PC-3 (cell line): ENCODE data around the gene PRELID2. TPM values are rescaled to one million over a fixed set of nuclear protein-coding genes. Genes with fewer than 3 reads are reported as not detected.
"Not testable (repeated sequence)": the region's sequence is repeated elsewhere in the genome, so short reads cannot be mapped to it uniquely, and the experiment has no call there.

Experiments
- ATAC-seq: fragments of 200-7000 bp; cut with Tn5 transposase; 2 replicates; pipeline ENCODE4 v1.9.1; 2020; ENCODE audit warnings: mild to moderate bottlenecking, moderate library complexity
- BruUV-seq: library from RNA; stranded (reverse); fragments of 400-500 nt; replicated peaks from 2 replicates; lab custom pipeline; 2021; lab: Mats Ljungman, UMichigan
- CTCF ChIA-PET: fragments of 300-600 bp; sonication (Branson Sonifier 250); formaldehyde crosslinking; loops from one replicate; lab custom pipeline; 2022; ENCODE audit warnings: antibody characterized with exemption; lab: Charles Lee
- POLR2A ChIA-PET: fragments of 300-600 bp; sonication (Branson Sonifier 250); formaldehyde crosslinking; loops from one replicate; lab custom pipeline; 2022; ENCODE audit warnings: antibody characterized with exemption; ENCODE audit not compliant: unreplicated experiment; lab: Charles Lee
- DNase-seq: peaks from one replicate; pipeline ENCODE4 v3.0.0-alpha.2; 2015
- H2AFZ ChIP-seq: fragments of 300-600 bp; sonication (generic); 2 replicates; pipeline ENCODE4 v1.6.0; 2016; ENCODE audit warnings: antibody characterized with exemption, low read length
- H3F3A ChIP-seq: fragments of 300-600 bp; sonication (generic); one replicate; pipeline ENCODE4 v1.6.0; 2017; ENCODE audit warnings: antibody characterized with exemption, low read length, control low read depth, mild to moderate bottlenecking; ENCODE audit not compliant: unreplicated experiment
- H3K27ac ChIP-seq: fragments of 300-600 bp; sonication (generic); 2 replicates; pipeline ENCODE4 v1.5.1; 2016; ENCODE audit warnings: mild to moderate bottlenecking, low read length
- H3K27me3 ChIP-seq: fragments of 300-600 bp; sonication (generic); 2 replicates; pipeline ENCODE4 v1.6.1; 2016; ENCODE audit warnings: low read length, mixed read lengths
- H3K36me3 ChIP-seq: fragments of 300-600 bp; sonication (generic); 2 replicates; pipeline ENCODE4 v1.6.1; 2016; ENCODE audit warnings: low read depth, mixed run types, low read length, mixed read lengths
- H3K4me1 ChIP-seq: fragments of 300-600 bp; sonication (generic); 2 replicates; pipeline ENCODE4 v1.5.1; 2016; ENCODE audit warnings: low read length; ENCODE audit not compliant: insufficient read depth
- H3K4me2 ChIP-seq: fragments of 300-600 bp; sonication (generic); 2 replicates; pipeline ENCODE4 v1.6.0; 2016; ENCODE audit warnings: low read length
- H3K4me3 ChIP-seq: fragments of 300-600 bp; sonication (generic); 2 replicates; pipeline ENCODE4 v1.5.1; 2016; ENCODE audit warnings: mild to moderate bottlenecking, low read length, mixed read lengths
- H3K79me2 ChIP-seq: fragments of 300-600 bp; sonication (generic); 2 replicates; pipeline ENCODE4 v1.6.1; 2017; ENCODE audit warnings: low read length, mixed read lengths
- H3K9ac ChIP-seq: fragments of 300-600 bp; sonication (generic); 2 replicates; pipeline ENCODE4 v1.6.0; 2016; ENCODE audit warnings: mild to moderate bottlenecking, low read length
- H3K9me2 ChIP-seq: fragments of 300-600 bp; sonication (generic); replicated peaks from 2 replicates; pipeline ENCODE4 v1.6.1; 2016; ENCODE audit warnings: mixed run types, low read length, mixed read lengths
- H3K9me3 ChIP-seq: fragments of 300-600 bp; sonication (generic); 2 replicates; pipeline ENCODE4 v1.6.1; 2016; ENCODE audit warnings: low read length, mixed read lengths
- H4K20me1 ChIP-seq: fragments of 300-600 bp; sonication (generic); 2 replicates; pipeline ENCODE4 v1.6.1; 2016; ENCODE audit warnings: low read length, mixed read lengths
- CTCF ChIP-seq: fragments of 300-600 bp; sonication (generic); conservative IDR thresholded peaks from 2 replicates; pipeline ENCODE4 v1.5.1; 2017; ENCODE audit warnings: antibody characterized with exemption, low read depth, mild to moderate bottlenecking, low read length
- EZH2 ChIP-seq: fragments of 300-600 bp; sonication (generic); IDR thresholded peaks from one replicate; pipeline ENCODE4 v1.6.1; 2017; ENCODE audit warnings: antibody characterized with exemption, mild to moderate bottlenecking, low read length; ENCODE audit not compliant: unreplicated experiment
- EZH2phosphoT487 ChIP-seq: fragments of 300-600 bp; sonication (generic); IDR thresholded peaks from 2 replicates; pipeline ENCODE4 v1.6.1; 2018; ENCODE audit warnings: mild to moderate bottlenecking, antibody characterized with exemption, low read length, borderline replicate concordance
- intact Hi-C: fragments of 100-400 bp; cut with micrococcal nuclease; formaldehyde crosslinking; loops from 2 replicates; pipeline ENCODE4 v1.9.0; 2023
- total RNA-seq: library from RNA; depleted of rRNA; stranded (reverse); fragments of >200 nt; gene quantifications from 2 replicates; pipeline ENCODE4 v1.2.3, GENCODE V29; 2014

PRELID2 gene
- total RNA-seq, 1 experiment from 2014 or later: 23.7 TPM

DNA sequence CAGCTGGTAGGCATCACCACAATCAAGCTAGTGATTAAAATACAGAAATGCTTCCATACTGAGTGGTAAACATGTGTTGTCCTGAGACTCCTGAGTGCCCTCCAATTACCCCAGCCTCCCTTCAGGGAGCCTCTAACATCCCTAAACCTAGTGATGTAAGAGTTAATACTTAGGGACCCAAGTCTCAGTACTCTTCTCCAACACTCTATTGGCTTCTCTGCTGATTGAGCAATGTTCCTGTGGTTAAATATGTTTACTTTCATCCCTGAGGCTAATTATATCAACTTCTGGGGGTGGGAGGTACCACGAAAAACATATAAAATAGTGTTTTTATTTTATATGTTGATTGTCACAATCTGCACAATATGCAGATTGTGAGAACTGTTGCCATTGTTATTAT lies 32.7 kb upstream of the PRELID2 start:
- Histone ChIP-seq H3K36me3 (no peaks in the 10 kb centered on the region), H3K9ac (no peak overlapping the region)
- BruUV-seq: no TSS peak

DNA sequence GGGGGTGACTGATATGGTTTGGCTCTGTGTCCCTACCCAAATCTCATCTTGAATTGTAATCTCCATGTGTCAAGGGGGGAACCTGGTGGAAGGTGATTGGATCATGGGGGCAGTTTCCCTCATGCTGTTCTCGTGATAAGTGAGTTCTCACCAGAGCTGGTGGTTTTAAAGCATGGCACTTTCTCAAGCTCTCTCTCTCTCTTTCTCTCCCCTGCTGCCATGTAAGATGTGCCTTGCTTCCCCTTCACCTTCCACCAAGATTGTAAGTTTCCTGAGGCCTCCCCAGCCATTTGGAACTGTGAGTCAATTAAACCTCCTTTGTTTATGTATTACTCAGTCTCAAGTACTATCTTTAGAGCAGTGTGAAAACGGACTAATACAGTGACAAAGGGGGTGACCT lies 29.3 kb upstream of the PRELID2 start:
- H3K9ac ChIP-seq, H3K9me3 ChIP-seq, DNase-seq, ATAC-seq, BruUV-seq, POLR2A ChIA-PET, CTCF ChIA-PET, H4K20me1 ChIP-seq, H3K79me2 ChIP-seq, H3K27ac ChIP-seq, intact Hi-C loops, H3K4me3 ChIP-seq, H3K4me1 ChIP-seq, H2AFZ ChIP-seq, H3F3A ChIP-seq, H3K27me3 ChIP-seq, H3K4me2 ChIP-seq, H3K36me3 ChIP-seq, H3K9me2 ChIP-seq: not testable (repeated sequence)

More for the DNA sequence above, 32.7 kb upstream of the PRELID2 start:
- Histone ChIP-seq H3K79me2 (no peaks in the 10 kb centered on the region), H3K27me3 (no peaks in the 10 kb centered on the region), H3K27ac (no peak overlapping the region), H3K4me2 (no peak overlapping the region), H3K4me1 (no peaks in the 10 kb centered on the region), H4K20me1 (no peaks in the 10 kb centered on the region), H3F3A (no peaks in the 10 kb centered on the region), H3K4me3 (no peak overlapping the region), H3K9me3 (no peaks in the 10 kb centered on the region), H2AFZ (no peak overlapping the region), H3K9me2 (no peaks in the 10 kb centered on the region)
- TF ChIP-seq CTCF: no peak
- TF ChIP-seq EZH2: no peak
- no peak for TF ChIP-seq EZH2phosphoT487
- ATAC-seq: no peak
- POLR2A ChIA-PET: interaction anchor here (0.7 kb wide), 1 partner anchor 8 kb away, joined by 14 read pairs; no protein-coding TSS in a partner anchor
- CTCF ChIA-PET: no interaction called here
- intact Hi-C loops: no loop called here
- DNase-seq: no peak

GRCh38 chr5:145863003-145863402 lies 27.9 kb upstream of the PRELID2 start:
- ChIA-PET POLR2A (no interaction called here), CTCF (no interaction called here)
- Histone ChIP-seq H3F3A (no peaks in the 10 kb centered on the region), H3K36me3 (no peaks in the 10 kb centered on the region), H3K9ac (no peak overlapping the region), H3K9me3 (no peaks in the 10 kb centered on the region), H3K4me1 (no peaks in the 10 kb centered on the region), H3K4me3 (no peak overlapping the region), H2AFZ (no peak overlapping the region), H3K4me2 (no peak overlapping the region), H3K79me2 (no peaks in the 10 kb centered on the region), H3K27me3 (no peaks in the 10 kb centered on the region), H3K9me2 (no peaks in the 10 kb centered on the region), H4K20me1 (no peaks in the 10 kb centered on the region), H3K27ac (no peak overlapping the region)
- no TSS peak for BruUV-seq
- no peak for DNase-seq
- intact Hi-C loops: no loop called here
- TF ChIP-seq EZH2: no peak
- ATAC-seq: no peak

DNA sequence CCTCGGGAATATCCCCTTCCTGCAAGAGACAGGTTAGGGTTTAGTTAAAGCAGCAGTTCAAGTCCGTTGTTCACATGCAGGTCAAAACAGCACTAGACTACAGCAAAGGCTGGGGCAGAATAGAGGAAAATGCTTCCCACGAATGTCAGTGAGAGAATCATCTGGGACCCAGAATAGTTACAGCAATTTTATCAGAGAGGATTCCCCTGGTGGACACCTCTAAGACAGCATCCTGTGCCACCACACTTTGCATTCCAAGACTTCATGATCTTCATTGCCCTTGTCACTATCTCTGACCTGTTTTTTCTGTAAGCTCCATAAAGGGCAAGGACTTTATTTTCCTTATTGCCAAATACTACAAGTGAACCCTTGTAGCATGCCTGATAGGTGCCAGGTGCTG lies 24.8 kb upstream of the PRELID2 start:
- POLR2A ChIA-PET: interaction anchor here (0.5 kb wide), 1 partner anchor 8 kb away, joined by 14 read pairs; no protein-coding TSS in a partner anchor
- no peaks in the 10 kb centered on the region for H3K9me2 ChIP-seq
- H3K4me3 ChIP-seq: no peak overlapping the region
- H3K27ac ChIP-seq: no peak overlapping the region
- no peak overlapping the region for H3K9ac ChIP-seq
- ATAC-seq (0 out of 2 replicates have a peak, but pooled peaks have one; percentile 45), DNase-seq (no peak)
- no peak overlapping the region for H3K4me2 ChIP-seq
- CTCF ChIA-PET: no interaction called here
- H3F3A ChIP-seq: no peaks in the 10 kb centered on the region
- no peak overlapping the region for H2AFZ ChIP-seq
- H3K36me3 ChIP-seq: no peaks in the 10 kb centered on the region
- H4K20me1 ChIP-seq: no peaks in the 10 kb centered on the region
- H3K9me3 ChIP-seq: no peaks in the 10 kb centered on the region
- H3K4me1 ChIP-seq: peaks cover 11% of the 10 kb centered on the region
- TF ChIP-seq EZH2: no peak
- no peak for TF ChIP-seq EZH2phosphoT487
- peak; percentile 35; the same call in 1 of the 2 replicates for TF ChIP-seq CTCF
- intact Hi-C loops: no loop called here
- no peaks in the 10 kb centered on the region for H3K79me2 ChIP-seq
- BruUV-seq: no TSS peak
- no peaks in the 10 kb centered on the region for H3K27me3 ChIP-seq
